Measurements from ENCODE around the gene POU2F2.
"Not testable (repeated sequence)": the region's sequence is repeated elsewhere in the genome, so short reads cannot be mapped to it uniquely, and the experiment has no call there.

The POU2F2 gene

GRCh38 chr19:42053037-42053935, 79.0 kb downstream of the POU2F2 start:
- no peak for DNase-seq

- DNase-seq: peak; percentile 98 to 100
These were observed 79.9 kb downstream of the POU2F2 start for GRCh38 chr19:42052241-42052863.

DNA sequence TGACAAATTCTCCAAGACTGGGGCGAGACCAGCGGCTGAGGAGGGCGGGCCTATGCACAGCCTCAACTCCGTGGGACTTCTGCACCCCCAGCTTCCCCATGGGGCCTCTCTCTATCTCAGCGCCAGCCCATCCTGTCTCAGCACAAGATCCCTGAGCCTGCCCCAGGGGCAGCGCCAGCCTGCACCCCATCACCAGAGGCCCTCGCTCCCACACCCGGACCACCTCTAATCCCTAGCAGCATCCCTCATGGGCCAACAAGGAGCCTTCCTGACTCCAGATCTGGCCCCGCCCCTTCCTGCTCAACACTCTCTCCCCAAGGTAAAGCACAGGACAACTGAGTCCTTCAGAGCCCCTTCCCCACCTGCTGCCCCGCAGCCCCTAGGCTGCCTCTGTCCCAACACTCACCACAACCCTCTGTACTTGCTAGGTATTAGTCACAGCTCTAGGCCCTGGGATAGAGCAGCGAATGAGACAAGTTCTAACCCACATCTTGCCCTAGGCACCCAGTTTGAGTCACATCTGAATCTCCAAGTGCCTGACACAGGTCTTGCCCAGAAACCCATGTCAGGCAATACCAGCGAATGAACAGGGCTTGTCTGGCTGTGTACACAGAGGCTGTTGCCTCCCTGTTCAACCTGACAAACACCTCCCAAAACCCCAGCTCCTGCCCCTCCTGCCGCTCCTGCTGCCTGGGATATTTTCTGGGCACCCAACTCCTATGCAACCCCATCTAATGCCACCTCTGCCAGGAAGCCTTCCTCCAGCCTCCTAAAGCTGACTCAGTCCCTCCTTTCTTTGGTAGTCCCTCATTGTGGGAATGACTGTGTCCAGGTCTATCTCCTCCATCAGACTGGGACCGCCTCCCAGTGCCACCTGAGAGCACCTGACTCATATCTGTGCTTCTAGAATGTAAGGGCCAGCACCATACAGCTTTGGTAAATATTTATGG, 80.8 kb downstream of the POU2F2 start:
- peak in 1 of 2 experiments; percentile 24 for DNase-seq

DNA sequence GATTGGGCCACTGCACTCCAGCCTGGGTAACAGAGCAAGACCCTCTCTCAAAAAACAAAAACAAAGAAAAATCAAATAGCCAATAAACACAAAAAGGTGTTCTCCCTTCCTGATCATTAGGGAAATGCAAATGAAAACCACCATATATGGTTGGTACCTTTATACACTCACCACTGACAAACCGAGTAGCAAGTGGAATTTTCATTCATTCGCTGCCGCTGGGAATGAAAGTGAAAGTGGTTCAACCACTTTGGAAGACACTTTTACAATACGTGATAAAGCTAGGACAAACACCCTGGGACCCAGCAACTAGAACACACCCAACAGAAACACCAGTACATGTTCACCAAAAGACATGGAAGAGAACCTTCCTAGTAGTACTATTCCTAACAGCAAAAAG, 83.3 kb downstream of the POU2F2 start:
- DNase-seq: no peak

GRCh38 chr19:42045575-42045974, 86.7 kb downstream of the POU2F2 start:
- DNase-seq: no peak

GRCh38 chr19:42042455-42043170, 89.6 kb downstream of the POU2F2 start:
- peak; percentile 62 to 78 for DNase-seq

- not testable (repeated sequence) for DNase-seq
These were observed 91.8 kb downstream of the POU2F2 start for GRCh38 chr19:42040491-42040890.

GRCh38 chr19:42040031-42040430, 92.2 kb downstream of the POU2F2 start:
- no peak for DNase-seq

- peak; percentile 94 to 97 for DNase-seq
These were observed 93.6 kb downstream of the POU2F2 start for GRCh38 chr19:42038666-42039065.

DNA sequence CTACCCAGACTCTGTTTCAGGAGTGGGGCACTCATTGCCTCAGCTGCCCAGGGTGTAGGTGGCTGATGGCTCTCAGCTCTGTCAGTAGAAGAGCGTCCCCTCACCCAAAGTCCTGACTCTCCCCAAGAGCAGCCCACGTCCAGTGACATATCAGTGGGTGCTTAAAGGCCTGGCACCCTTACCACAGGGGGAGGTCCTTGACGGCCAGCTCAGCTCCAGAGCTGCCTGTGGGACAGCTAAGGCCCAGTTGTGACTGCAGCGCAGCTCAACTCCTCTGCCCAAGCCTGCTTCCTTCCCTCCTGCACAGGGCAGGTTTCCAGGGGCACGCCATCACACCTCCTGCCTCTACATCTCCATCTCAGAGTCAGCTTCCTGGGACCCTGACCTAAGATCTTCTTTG, 94.6 kb downstream of the POU2F2 start:
- no peak for DNase-seq
